DND-41 (cell line): ENCODE results near the gene CACHD1.

Experiments
- CTCF ChIP-seq: IDR thresholded peaks from 2 replicates; pipeline ENCODE4 v1.5.1; 2012; ENCODE audit warnings: borderline replicate concordance, low read length, moderate library complexity, mild to moderate bottlenecking; ENCODE audit not compliant: poor library complexity, severe bottlenecking; ENCODE audit errors: extremely low read depth
- EZH2 ChIP-seq: IDR thresholded peaks from 3 replicates; pipeline ENCODE4 v1.6.1; 2012; ENCODE audit warnings: borderline replicate concordance, low read depth, mild to moderate bottlenecking, moderate library complexity, low read length, inconsistent platforms; ENCODE audit not compliant: severe bottlenecking

GRCh38 chr1:64721576-64722145 is 251.7 kb downstream of the CACHD1 start:
- no peak for TF ChIP-seq EZH2
- TF ChIP-seq CTCF, result no peak
